Peyer's patch (tissue), 4 donors: Measurements from ENCODE around the gene GIMAP2.
"Not testable (repeated sequence)": the region's sequence is repeated elsewhere in the genome, so short reads cannot be mapped to it uniquely, and the experiment has no call there.

Source experiments
- CTCF ChIP-seq, 6 experiments: fragments of 450-650 bp in 4 of 6; fragments of 200-600 bp in 2 of 6; sonication (generic) in 1 of 6; IDR thresholded peaks; one replicate each; pipeline ENCODE4 v1.5.1; 2017 to 2019; ENCODE audit warnings: antibody characterized with exemption in 6 of 6, mild to moderate bottlenecking in 3 of 6, moderate library complexity in 1 of 6
- POLR2A ChIP-seq, 2 donors: fragments of 450-650 bp; IDR thresholded peaks; one replicate each; pipeline ENCODE4 v1.5.1; 2017; ENCODE audit warnings: antibody characterized with exemption in 2 of 2, mild to moderate bottlenecking in 2 of 2, moderate library complexity in 2 of 2

DNA sequence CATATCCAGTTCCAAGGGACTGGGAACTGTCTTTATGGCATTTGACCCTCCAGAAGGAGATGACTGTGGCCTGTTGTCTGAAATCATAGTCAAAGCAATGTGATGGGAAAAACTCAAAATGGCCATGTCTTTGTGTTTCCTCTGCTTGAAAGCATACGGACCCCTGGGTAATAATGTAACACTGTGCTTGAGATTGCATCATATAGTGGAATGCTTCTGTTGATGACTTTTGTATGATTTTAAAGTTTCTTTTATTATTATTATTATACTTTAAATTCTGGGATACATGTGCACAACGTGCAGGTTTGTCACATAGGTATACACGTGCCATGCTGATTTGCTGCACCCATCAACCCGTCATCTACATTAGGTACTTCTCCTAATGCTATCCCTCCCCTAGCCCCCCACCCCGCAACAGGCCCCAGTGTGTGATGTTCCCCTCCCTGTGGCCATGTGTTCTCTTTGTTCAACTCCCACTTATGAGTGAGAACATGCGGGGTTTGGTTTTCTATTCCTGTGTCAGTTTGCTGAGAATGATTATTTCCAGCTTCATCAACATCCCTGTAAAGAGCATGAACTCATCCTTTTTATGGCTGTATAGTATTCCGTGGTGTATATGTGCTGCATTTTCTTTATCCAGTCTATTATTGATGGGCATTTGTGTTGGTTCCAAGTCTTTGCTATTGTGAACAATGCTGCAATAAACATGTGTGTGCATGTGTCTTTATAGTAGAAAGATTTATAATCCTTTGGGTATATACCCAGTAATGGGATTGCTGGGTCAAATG is 13.5 kb upstream of the GIMAP2 start:
- not testable (repeated sequence) for TF ChIP-seq CTCF, POLR2A (IDR thresholded peaks at IDR 0.05)
